ENCODE data around the gene NFIA. TPM values are rescaled to one million over a fixed set of nuclear protein-coding genes. Genes with fewer than 3 reads are reported as not detected.

Gene NFIA
- total RNA-seq, 1 experiment from 2014 or later = 20.9 TPM

DNA sequence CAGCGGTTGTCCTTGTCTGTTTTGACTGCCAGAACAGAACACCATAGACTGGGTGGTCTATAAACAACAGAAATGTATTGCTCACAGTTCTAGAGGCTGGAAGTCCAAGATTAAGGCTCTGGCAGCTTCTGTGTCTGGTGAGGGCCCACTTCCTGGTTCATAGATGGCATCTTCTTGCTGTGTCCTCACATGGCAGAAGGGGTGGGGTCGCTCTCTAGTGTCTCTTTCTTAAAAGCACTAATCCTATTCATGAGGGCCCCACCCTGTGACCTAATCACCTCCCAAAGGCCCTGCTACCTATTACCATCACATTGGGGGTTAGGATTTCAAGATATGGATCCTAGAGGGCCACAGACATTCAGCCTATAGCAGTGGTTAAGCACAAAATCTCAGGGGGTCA lies 304.4 kb downstream of the NFIA start:
- Histone ChIP-seq H3K36me3 (ENCODE audit: control insufficient read depth, insufficient read depth, low read length) (no peaks in the 10 kb centered on the region; the same call in 1 of the 2 replicates), H3K27ac (ENCODE audit: low read length) (no peak overlapping the region), H3K9me3 (ENCODE audit: control insufficient read depth, insufficient read depth, low read depth, low read length) (no peaks in the 10 kb centered on the region), H3K4me1 (ENCODE audit: control insufficient read depth, insufficient read depth, low read length) (no peaks in the 10 kb centered on the region), H3K4me3 (ENCODE audit: low read depth in 2 of 2, low read length in 2 of 2) (no peak overlapping the region), H3K27me3 (ENCODE audit: control insufficient read depth, insufficient read depth, low read length) (no peaks in the 10 kb centered on the region)
- POLR2A ChIA-PET = interaction anchor here (0.6 kb wide), 1 partner anchor 343 kb away, joined by 6 read pairs; no protein-coding TSS in a partner anchor
- no peak for DNase-seq (ENCODE audit: low read depth, low spot score)
- TF ChIP-seq TCF7L2 (IDR thresholded peaks at IDR 0.05; ENCODE audit: low read depth, low read length) (no peak), CTCF (IDR thresholded peaks at IDR 0.05) (no peak), POLR2AphosphoS5 (IDR thresholded peaks at IDR 0.05; ENCODE audit: low read depth, low read length) (no peak), SIN3A (IDR thresholded peaks at IDR 0.05; ENCODE audit: borderline replicate concordance, insufficient read depth, low read depth, low read length) (no peak), REST (IDR thresholded peaks at IDR 0.05; ENCODE audit: insufficient read depth in 1 of 2, low read depth in 2 of 2, low read length in 1 of 2) (no peak)
- no peak for ATAC-seq
- BruUV-seq (replicated peaks) = no TSS peak
- in situ Hi-C loops (cut with HindIII; ENCODE audit: low pct_unique_long_range_greater_than_20kb, low sequenced_read_pairs) (no loop called here), intact Hi-C loops (cut with micrococcal nuclease; ENCODE audit: unreplicated experiment) (no loop called here)
- CTCF ChIA-PET = no interaction called here

DNA sequence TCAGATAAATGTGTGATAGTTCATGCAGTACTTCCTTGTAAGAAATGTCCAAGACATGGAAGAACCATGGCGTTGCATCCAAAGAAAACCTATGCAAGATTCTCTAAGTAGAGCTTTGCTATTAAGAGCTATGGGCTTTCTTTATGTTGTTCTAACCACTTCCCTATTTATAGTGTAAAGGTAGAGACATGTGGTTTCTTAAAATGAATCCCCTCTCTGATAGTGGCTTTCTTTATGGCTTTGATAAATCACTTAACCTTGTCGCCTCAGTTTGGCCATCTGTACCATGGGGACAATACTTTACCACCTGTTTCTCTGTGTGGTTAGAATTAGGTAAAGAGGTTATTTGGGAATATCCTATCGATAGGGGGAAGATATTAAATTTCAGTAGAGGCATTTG lies 305.5 kb downstream of the NFIA start:
- POLR2A ChIA-PET = no interaction called here
- BruUV-seq (replicated peaks) = no TSS peak
- no peak for DNase-seq (ENCODE audit: low read depth, low spot score)

GRCh38 chr1:61388566-61388965 lies 306.2 kb downstream of the NFIA start:
- intact Hi-C loops (cut with micrococcal nuclease; ENCODE audit: unreplicated experiment) (no loop called here), in situ Hi-C loops (cut with HindIII; ENCODE audit: low pct_unique_long_range_greater_than_20kb, low sequenced_read_pairs) (no loop called here)
- BruUV-seq (replicated peaks) = no TSS peak

More for the DNA sequence above, 305.5 kb downstream of the NFIA start:
- no peak for ATAC-seq
- H3K4me3 ChIP-seq (ENCODE audit: low read depth in 2 of 2, low read length in 2 of 2) = no peak overlapping the region
- no peak for TF ChIP-seq POLR2AphosphoS5 (IDR thresholded peaks at IDR 0.05; ENCODE audit: low read depth, low read length)
- TF ChIP-seq SIN3A (IDR thresholded peaks at IDR 0.05; ENCODE audit: borderline replicate concordance, insufficient read depth, low read depth, low read length) = no peak
- H3K9me3 ChIP-seq (ENCODE audit: control insufficient read depth, insufficient read depth, low read depth, low read length) = no peaks in the 10 kb centered on the region
- H3K36me3 ChIP-seq (ENCODE audit: control insufficient read depth, insufficient read depth, low read length) = no peaks in the 10 kb centered on the region; the same call in 1 of the 2 replicates
- in situ Hi-C loops (cut with HindIII; ENCODE audit: low pct_unique_long_range_greater_than_20kb, low sequenced_read_pairs) (no loop called here), intact Hi-C loops (cut with micrococcal nuclease; ENCODE audit: unreplicated experiment) (no loop called here)
- H3K27ac ChIP-seq (ENCODE audit: low read length) = no peak overlapping the region
- no peaks in the 10 kb centered on the region for H3K27me3 ChIP-seq (ENCODE audit: control insufficient read depth, insufficient read depth, low read length)
- H3K4me1 ChIP-seq (ENCODE audit: control insufficient read depth, insufficient read depth, low read length) = no peaks in the 10 kb centered on the region
- CTCF ChIA-PET = no interaction called here

More at GRCh38 chr1:61388566-61388965, 306.2 kb downstream of the NFIA start:
- Histone ChIP-seq H3K9me3 (ENCODE audit: control insufficient read depth, insufficient read depth, low read depth, low read length) (no peaks in the 10 kb centered on the region), H3K27ac (ENCODE audit: low read length) (no peak overlapping the region), H3K4me3 (ENCODE audit: low read depth in 2 of 2, low read length in 2 of 2) (no peak overlapping the region), H3K27me3 (ENCODE audit: control insufficient read depth, insufficient read depth, low read length) (no peaks in the 10 kb centered on the region), H3K36me3 (ENCODE audit: control insufficient read depth, insufficient read depth, low read length) (no peaks in the 10 kb centered on the region), H3K4me1 (ENCODE audit: control insufficient read depth, insufficient read depth, low read length) (no peaks in the 10 kb centered on the region)
- ATAC-seq (no peak), DNase-seq (ENCODE audit: low read depth, low spot score) (no peak)
- ChIA-PET CTCF (no interaction called here), POLR2A (no interaction called here)
- TF ChIP-seq CTCF (IDR thresholded peaks at IDR 0.05) = no peak
- no peak for TF ChIP-seq TCF7L2 (IDR thresholded peaks at IDR 0.05; ENCODE audit: low read depth, low read length)
- TF ChIP-seq SIN3A (IDR thresholded peaks at IDR 0.05; ENCODE audit: borderline replicate concordance, insufficient read depth, low read depth, low read length) = no peak
- no peak for TF ChIP-seq POLR2AphosphoS5 (IDR thresholded peaks at IDR 0.05; ENCODE audit: low read depth, low read length)
- no peak for TF ChIP-seq REST (IDR thresholded peaks at IDR 0.05; ENCODE audit: insufficient read depth in 1 of 2, low read depth in 2 of 2, low read length in 1 of 2)

Measured in Panc1 (cell line).